GM19397 (cell line): ENCODE data around the gene ACY1.
"Not testable (repeated sequence)": the region's sequence is repeated elsewhere in the genome, so short reads cannot be mapped to it uniquely, and the experiment has no call there.

Source experiments
- ATAC-seq: cut with Tn5 transposase; IDR thresholded peaks from one replicate; pipeline ENCODE4 v1.9.1; 2021; ENCODE audit warnings: mild to moderate bottlenecking, moderate library complexity; ENCODE audit not compliant: unreplicated experiment

The ACY1 gene

DNA sequence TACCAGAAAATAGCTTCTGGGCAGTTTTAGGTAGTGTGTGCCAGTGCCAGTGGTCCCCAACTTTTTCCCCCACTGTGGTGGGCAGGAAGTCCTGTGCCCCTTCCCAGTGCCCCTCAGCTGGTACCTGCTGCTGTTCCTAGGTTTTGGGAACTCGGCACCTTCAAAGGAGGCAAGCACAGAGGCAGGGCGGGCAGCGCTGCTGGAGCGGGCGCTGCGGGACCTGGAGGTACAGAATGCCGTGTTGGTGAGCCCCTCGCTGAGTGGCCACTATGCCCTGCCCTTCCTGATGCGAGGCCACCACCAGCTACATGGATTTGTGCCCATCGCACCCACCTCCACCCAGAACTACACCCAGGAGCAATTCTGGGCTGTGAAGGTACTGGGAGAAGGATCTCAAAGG is 3.1 kb upstream of the ACY1 start:
- no peak for ATAC-seq

DNA sequence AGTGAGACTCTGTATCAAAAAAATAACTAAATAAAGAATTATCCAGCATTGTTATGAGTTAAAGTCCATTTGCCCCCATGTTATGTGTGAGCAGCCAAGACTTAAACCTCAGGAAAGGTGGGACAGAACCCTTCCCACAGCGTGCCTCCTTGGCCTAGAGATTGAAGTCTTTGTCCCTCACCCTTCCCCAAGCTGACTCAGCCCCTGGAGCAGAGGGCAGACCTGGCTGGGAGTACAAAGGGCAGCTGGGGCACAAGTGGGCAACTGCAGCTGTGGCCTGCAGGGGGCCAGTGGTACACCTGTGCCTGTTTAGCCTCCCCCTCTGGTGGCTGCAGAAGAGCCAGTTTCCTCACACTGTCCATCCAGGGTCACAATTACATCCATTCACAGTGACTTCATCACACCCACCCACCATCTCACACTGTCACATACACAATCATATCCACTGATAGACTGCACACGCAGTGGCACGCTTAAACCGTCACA is 940 bp upstream of the ACY1 start:
- peak; percentile 41 for ATAC-seq

DNA sequence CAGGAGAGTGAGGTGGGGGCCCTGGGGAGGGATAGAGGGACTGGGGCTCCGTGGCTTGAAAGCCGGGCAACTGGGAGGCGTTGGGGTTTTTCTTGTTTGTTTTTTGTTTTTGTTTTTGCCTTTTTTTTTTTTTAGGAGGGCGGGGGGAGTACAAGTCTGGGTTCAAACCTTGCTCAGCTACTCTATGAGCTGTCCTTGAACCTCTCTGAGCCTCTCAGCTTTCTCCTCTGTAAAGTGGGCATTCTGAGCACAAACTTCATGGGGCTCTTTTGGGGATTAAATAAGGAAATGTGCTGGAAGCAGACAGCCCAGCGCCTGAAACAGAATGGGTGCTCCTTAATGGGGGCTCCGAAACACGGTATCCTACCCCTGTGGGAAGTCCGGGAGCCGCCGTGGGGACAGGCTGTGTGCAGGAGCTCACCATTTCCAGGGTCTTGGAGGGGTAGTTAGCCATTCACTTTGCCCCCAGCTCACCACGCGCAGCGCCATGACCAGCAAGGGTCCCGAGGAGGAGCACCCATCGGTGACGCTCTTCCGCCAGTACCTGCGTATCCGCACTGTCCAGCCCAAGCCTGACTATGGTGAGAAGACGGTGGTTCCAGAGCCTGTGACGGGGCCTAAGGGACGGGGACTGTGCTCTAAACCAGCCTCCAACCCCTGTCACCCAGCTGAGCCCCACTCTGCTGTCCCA is 388 bp downstream of the ACY1 start:
- no peak for ATAC-seq

DNA sequence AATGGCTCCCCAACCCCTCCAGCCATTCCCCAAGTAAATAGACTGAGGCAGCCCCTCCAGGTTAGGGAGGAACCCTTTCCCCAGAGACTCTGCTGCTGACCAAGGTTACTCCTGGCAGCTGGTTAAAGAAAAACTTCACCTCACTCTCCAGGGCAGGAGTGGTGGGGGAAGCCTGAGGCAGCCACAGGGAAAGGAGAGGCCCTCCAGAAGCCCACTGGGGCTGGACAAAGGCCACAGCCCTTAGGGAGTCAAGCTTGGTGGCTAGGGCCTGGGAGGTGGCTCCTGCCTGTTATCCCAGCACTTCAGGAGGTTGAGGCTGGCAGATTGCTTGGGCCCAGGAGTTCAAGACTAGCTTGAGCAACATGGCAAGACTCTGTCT is 923 bp downstream of the ACY1 start:
- no peak for ATAC-seq

DNA sequence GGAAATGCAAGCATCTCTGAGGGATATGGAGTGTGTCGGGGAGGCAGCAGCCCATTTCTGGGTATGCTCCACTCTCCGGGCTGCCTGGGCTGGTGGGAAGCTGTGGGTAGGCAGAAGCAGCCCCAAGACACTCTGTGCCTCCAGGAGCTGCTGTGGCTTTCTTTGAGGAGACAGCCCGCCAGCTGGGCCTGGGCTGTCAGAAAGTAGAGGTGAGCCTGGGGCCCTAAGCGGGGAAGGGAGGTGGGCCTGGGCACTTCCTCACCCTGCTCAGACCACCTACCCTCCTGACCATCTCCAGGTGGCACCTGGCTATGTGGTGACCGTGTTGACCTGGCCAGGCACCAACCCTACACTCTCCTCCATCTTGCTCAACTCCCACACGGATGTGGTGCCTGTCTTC is 1.7 kb downstream of the ACY1 start:
- ATAC-seq: no peak

DNA sequence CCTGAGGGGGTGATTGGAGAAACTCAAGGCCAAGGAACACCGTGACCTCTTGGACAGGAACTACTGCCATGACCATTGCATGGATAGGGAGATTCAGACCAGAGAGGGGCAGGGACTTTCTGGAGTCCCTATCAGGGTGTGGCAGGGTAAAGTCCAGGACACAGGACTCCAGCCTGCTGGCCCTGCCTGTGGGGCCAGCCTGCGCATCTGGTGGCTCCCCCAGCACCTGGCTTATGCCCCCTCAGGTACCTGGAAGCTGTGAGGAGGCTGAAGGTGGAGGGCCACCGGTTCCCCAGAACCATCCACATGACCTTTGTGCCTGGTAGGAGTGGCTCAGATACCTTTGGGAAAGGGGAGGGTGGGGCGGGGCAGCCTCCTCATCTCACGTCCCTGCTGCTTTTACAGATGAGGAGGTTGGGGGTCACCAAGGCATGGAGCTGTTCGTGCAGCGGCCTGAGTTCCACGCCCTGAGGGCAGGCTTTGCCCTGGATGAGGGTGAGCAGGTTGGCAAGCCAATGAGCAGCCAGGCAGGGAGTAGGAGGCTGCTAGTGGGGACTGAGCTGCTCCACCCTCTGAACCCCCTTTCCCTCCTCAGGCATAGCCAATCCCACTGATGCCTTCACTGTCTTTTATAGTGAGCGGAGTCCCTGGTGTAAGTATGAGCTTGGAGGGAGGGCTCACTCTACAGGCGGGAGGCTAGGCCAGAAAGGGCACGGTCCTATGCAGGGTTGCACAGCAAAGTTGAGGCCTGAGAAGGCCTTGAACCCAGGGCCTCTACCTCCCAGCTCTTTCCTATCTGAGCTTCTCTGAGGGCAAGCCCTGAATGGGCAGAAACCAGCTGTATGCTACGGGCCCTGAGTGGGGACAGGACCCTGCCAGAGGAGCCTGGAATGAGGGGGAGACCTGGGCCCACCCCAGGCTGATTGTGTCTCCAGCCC is 2.9 kb downstream of the ACY1 start:
- ATAC-seq: no peak

DNA sequence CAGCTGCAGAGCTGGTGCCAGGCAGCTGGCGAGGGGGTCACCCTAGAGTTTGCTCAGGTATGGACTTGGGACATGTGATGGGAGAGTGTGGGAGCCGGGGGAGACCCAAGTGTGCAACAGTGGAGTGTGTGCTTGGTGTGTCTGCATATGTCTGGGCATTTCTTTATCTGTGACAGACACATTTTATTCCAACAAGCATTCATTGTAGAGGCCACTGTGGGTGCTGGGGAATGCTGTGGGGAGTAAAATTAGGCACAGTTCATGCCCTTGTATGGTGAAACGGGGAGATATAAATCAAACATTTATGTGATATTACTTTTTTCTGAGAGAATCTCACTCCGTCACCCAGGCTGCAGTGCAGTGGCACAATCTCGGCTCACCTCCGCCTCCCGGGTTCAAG is 4.2 kb downstream of the ACY1 start:
- no peak for ATAC-seq

DNA sequence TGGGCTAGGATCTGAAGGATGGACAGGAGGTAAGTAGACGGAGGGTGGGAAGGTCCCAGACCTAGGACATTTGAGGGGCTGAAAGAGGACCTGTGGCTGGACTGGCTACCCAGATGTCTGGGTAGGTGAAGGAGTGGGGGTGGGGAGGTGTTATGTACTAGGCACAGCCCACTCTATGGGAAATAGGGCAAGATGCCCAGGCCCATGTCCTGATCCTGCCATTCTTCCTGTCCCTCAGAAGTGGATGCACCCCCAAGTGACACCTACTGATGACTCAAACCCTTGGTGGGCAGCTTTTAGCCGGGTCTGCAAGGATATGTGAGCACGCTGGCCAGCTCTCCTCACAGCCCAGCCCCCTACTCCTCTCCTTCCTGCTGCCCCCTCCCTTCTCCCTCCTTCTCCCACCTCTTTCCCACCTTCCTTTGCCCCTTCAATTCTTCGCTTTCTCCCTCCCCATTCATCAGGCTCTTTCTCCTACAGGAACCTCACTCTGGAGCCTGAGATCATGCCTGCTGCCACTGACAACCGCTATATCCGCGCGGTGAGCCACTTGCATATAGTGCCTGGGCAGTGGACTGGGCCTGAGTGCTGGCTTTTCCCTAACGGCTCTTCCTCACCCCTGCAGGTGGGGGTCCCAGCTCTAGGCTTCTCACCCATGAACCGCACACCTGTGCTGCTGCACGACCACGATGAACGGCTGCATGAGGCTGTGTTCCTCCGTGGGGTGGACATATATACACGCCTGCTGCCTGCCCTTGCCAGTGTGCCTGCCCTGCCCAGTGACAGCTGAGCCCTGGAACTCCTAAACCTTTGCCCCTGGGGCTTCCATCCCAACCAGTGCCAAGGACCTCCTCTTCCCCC is 5.2 kb downstream of the ACY1 start:
- no peak for ATAC-seq

DNA sequence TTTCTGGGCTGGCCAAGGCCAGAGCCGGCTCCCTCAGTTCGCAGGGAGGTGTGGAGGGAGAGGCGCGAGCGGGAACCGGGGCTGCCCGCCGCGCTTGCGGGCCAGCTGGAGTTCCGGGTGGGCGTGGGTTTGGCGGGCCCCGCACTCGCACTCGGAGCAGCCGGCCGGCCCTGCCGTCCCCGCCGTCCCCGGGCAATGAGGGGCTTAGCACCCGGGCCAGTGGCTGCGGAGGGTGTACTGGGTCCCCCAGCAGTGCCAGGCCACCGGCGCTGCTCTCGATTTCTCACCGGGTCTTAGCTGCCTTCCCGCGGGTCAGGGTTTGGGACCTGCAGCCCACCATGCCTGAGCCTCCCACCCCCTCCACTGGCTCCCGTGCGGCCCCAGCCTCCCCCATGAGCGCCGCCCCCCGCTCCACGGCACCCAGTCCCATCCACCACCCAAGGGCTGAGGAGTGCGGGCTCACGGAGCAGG is 7.2 kb downstream of the ACY1 start:
- not testable (repeated sequence) for ATAC-seq

DNA sequence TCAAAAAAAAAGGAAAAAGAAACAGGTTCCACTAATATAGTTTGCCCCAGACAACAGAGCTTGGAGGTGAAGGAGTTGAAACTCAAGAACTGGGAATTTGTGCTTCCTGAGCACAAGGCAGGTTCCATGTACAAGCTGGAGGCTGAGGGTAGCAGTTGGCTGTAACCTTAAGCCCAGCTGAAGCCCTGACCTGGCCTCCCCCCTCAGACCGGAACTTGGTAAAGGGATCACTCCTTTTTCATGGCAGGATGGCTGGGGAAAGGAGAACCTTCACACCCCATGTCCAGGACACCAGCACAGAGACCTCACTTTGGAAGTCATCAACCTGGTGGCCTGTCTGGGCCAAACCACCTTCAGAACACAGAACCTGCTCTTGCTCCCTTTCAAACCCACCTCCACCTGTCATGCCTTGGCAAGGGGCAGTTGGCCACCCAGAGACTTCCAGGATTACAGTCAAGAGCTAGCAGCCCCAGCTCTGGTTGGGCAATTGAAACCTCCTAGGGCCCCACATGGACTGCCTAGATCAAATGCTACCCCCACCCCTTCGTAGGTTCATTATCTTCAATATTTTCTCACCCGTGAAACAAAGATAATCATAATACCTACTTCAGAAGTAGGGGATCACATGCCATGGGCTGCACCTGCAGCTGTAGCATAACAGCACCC is 8.8 kb downstream of the ACY1 start:
- ATAC-seq: no peak

DNA sequence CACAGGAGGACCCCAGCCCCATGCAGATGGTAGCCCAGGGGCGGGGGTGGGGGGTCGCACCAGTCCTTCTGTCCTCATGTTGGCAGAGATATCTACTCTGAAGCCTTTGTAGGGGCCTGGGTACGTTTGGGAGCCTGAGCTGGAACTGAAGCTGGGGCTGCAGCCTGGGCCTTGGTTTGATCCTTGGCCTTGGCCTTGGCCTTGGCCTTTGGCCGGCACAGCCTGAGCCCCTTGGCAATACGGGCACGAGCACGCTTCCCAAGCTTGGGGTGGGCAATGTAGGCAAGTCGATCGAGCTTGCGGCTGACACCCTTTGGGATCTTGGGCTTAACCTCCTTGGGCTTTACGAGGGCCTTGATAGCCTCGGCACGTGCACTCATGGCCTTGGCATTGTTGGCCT is 10.3 kb downstream of the ACY1 start:
- ATAC-seq: not testable (repeated sequence)

DNA sequence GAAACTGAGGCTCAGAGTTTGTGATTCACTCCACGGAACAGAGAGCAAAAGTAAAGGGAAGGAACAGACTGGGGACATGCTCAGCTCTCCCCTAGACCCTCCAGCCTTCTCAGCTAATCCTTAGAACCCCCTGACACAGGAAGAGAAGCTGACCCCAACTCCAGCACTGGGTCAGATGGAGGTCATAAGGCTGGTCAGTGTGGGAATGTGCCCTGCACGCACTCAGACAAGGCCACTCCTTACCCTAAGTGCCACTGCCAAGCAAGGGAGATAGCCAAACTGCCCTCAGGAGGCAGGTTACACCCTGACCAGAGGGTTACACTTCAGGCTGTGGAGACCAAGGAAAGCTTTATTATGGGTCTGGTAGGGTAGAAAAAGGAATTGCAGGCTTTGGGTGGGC is 11.2 kb downstream of the ACY1 start:
- ATAC-seq: no peak

DNA sequence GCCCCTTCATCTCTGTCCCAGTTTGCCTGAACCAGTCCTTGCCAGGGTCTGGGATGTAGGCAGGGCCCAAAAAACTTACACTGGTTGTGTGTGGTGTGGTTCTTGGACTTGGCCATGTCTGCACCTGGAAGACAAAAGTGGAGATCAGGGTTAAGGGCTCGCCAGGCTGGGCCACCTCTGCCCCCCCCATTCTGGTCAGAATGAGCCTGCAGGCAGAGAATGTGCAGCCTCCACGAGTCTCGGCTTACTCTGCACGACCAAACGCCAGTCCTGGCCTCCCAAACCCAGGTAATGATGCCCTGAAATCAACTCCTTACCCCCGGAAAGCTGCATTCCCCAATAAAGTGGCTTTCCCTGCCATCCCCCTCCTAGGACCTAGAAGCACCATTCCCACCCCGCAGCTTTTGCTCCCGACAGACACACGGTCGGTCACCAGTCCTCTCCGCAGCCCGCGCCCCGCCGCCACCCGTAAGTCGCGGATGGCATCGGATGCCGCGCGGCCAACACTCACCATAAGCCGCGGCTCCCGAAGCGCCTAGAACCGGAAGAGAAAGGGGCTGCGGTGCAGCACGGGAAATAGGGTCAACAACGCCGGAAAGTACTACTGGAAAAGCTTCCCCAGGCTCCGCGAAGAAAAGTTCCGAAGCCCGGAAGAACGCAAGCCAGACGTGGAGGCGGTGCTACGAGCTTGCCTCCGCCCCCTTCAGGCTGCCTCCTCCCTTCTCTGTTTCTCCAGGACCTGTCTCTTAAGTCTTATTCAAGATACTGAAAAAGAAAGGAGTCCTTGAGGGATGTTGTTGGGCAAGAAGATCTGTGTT is 12.2 kb downstream of the ACY1 start, which contains the start of gene RPL29:
TSS of gene RPL29 (minus strand) at position 550 of the 818 bp plus-strand sequence. CDS start at position 116, 434 bp downstream.
- peak; percentile 81 for ATAC-seq

DNA sequence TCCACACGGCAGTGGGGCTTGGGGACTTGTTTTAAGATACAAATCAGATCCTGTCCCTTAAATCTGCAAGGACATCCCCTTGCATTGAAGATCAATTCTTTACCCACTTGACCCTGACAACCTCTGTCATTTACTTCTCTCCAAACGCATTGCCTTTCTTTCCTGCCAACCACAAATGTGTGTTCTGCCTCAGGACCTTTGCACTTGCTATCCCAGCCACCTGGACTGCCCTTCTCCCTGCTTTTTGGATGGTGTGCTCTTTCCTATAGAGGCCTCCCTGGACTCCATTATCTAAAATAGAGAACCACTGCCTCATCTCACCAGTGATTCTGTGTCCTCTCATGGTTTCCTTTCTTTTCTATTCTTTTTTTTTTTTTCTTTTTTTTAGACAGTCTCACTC is 13.8 kb downstream of the ACY1 start:
- ATAC-seq: no peak

DNA sequence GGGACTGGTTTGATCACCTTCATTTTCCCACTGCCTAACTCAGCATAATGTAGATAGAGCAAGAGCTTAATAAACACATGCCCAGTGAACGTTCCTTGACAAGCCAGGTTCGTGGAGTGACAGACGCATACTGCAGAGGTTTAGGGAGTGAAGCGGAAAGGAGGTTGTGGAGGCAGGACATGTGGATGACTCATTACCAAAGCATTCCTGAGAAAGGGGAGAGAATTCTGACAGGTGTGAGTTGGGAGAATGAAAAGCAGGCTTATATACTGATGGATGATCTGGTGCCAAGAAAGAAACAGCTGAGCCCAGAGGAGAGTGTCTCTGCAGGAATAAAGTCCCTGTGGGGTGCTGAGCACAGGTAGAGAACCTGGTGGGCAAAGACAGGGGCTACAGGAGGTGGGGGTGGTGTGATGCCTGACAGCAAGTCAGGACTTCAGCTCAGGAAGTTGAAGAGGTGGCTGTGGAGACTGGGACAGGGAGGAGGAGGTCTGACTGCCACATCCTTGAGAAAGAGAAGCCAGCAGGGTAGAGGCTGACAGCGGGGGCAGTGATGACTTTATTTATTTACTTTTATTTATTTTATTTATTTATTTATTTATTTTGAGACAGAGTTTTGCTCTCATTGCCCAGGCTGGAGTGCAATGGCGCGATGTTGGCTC is 14.7 kb downstream of the ACY1 start:
- no peak for ATAC-seq

DNA sequence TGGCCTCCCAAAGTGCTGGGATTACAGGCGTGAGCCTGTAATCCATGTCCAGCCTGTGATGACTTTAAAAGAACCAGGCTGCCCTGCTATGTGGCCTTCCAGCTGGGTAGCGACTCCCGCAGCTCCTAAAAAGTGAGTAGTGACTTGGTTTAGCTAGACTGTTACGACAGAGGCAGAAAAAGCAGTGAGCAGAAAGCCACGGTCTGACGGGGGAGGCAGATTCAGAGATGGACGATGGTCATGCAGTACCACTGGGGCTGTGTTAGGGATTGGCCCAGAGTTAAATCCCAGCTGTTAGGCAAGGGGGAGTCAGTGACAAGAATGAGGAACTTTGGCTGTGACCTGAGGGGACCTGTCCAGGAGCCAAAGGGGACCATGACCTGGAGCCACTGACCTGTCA is 15.4 kb downstream of the ACY1 start:
- no peak for ATAC-seq

DNA sequence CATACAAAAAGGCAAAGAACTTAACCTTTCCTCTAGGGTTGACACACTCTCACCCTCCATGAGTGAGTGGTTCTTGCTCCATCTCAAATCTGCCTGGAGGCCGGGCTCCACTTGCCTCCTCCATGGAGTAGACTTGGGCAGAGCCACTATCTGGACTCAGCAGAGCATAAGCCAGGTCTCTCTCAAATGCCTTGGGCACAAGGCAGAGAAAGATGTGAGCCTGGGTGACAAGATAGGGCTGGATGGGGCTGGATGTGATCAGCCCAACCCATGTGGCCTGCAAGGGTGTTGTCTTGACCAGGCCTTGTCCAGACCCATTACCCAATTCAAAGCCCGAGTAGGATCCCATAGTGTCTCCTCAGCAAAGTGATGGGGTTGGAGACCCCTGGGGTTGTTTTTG is 16.5 kb downstream of the ACY1 start:
- no peak for ATAC-seq

DNA sequence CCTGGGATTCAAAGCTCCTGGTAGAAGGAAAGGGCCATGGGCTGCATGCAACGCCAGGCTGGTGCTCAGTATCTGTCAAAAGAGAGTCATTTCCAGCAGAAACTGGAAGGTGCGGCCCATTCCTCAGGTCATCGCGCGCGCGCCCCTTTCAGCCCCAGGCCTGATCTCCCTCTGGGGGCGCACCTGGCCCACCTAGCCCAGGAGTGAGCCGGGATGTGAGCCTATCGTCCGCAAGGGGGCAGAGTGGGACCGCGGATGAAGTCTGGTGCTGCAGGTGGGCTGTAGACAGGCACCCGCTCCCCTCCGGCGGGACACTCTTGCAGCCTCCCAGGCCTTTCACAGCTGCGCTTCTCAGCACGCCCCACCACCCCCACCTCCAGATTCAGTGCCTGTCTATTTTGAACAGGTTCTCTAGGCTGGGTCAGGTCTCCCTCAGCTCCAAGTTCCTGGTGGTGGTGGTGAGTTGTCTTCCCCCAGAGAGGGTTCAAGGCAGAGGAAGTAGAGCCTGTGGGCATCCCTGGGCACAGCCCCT is 18.2 kb downstream of the ACY1 start:
- peak; percentile 70 for ATAC-seq

DNA sequence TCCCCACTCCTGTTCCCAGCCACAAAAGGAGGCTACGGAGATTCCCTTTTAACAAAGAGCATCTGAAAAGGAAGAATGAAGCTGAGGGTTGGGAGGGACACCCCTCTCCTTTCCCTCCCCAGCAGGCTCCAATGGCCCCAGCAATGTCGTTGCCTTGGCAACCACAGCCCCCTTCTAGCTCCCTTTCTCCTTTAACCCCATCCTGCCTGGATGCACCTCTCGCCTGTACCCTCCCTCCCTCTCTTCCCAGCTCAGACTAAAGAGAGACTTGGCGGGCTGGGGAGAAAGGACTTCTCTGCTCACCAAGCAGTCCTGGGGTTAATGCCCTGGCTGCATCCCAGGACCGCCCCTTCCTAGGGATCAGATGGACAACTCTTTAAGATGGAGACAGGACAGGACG is 19.4 kb downstream of the ACY1 start:
- no peak for ATAC-seq
